ENCODE results near the gene SNAI3. TPM values are rescaled to one million over a fixed set of nuclear protein-coding genes. Genes with fewer than 3 reads are reported as not detected.
A peak's percentile ranks its signal among the peaks of the same experiment; 100 is the strongest.

The SNAI3 gene
- total and polyA plus RNA-seq, 2 donors (not counting 1 experiment from before 2014, with no cell fraction given): 6.5 to 8.8 TPM

DNA sequence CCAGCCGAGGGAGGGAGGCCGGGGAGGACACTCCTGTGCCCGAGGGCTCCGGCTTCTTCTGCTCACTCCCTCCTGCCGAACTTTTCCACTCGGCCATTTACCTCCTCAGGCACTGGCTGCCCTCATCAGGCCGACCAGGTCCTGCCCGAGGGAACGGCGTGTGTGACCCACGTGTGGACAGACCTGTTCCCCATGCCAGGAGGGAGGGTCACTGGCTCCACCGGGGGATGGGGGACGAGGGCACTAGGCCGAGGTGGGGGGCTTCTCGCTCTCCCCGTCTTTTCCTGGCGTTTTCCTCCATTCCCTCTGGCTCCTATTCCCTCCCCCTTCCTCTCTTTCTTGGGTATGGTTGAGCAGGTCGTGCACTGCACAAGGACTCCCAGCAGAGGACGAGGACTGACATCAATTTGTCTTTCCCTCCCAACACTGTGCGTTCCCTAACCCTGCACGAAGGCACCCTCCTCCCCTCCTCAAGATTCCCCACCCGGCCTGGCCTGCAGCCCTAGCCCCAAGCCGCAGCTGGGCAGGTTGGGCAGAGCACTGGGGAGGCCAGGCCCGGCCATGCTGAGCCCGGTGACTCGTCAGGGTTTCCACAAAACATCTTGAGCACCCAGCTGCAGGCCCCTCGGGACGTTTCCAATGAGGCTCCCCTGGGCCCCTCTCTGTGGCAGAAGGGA is 51.2 kb downstream of the SNAI3 start:
- Histone ChIP-seq H3K4me3 (ENCODE audit: control extremely low read depth in 1 of 5, extremely low read depth in 1 of 5, insufficient read depth in 1 of 5, low read depth in 2 of 5, low read length in 4 of 5) (peak overlapping the region in 4 of 5 experiments; percentile 62 to 78 (median 68)), H3K79me2 (ENCODE audit: control insufficient read depth, insufficient read depth, low read length) (peaks cover 9% of the 10 kb centered on the region), H3K4me1 (ENCODE audit: control insufficient read depth in 2 of 2, insufficient read depth in 2 of 2, low read length in 2 of 2) (peaks cover 51 to 70% of the 10 kb centered on the region in 2 donors), H3K36me3 (replicated peaks in 1 of 2; ENCODE audit: control extremely low read depth in 1 of 2, control insufficient read depth in 1 of 2, extremely low read depth in 1 of 2, insufficient read depth in 2 of 2, low read length in 1 of 2) (peaks cover 0 to 20% of the 10 kb centered on the region in 2 experiments), H3K4me2 (replicated peaks; ENCODE audit: low read depth, low read length, poor library complexity, severe bottlenecking) (peak overlapping the region; percentile 95), H4K20me1 (ENCODE audit: control insufficient read depth, insufficient read depth, low read length, poor library complexity, severe bottlenecking) (peaks cover 36% of the 10 kb centered on the region), H3K27me3 (replicated peaks in 1 of 4; ENCODE audit: control extremely low read depth in 1 of 4, control insufficient read depth in 3 of 4, insufficient read depth in 4 of 4, low read length in 3 of 4) (peaks cover 0 to 8% (median 0%) of the 10 kb centered on the region in 4 experiments), H3K27ac (ENCODE audit: low read length in 2 of 2) (peak overlapping the region; percentile 81 to 87), H2AFZ (ENCODE audit: insufficient read depth, low read depth, low read length, poor library complexity, severe bottlenecking) (peak overlapping the region; percentile 61), H3K9me3 (ENCODE audit: control extremely low read depth in 1 of 3, control insufficient read depth in 2 of 3, insufficient read depth in 1 of 3, low read length in 2 of 3) (peaks cover 0 to 26% (median 0%) of the 10 kb centered on the region in 3 donors), H3K9ac (ENCODE audit: low read length) (peak overlapping the region; percentile 67)
- DNase-seq: peak; percentile 55
- ChIA-PET POLR2A (interaction anchor here (0.7 to 2.4 kb wide), 4 partner anchors 10 to 111 kb away, joined by 3 to 16 read pairs (median 3); no protein-coding TSS in a partner anchor), CTCF (interaction anchor here (0.7 kb wide), 1 partner anchor 50 kb away, joined by 4 read pairs; no protein-coding TSS in a partner anchor)
- H3K9me3 Mint-ChIP-seq (ENCODE audit: insufficient read depth): no peaks in the 10 kb centered on the region
- WGBS (ENCODE audit: insufficient coverage): 29% methylated on average over 20 of the region's 28 CpGs
- peaks cover 59% of the 10 kb centered on the region for H3K4me1 Mint-ChIP-seq
- H3K4me3 Mint-ChIP-seq: peak overlapping the region; percentile 85
- H3K27ac Mint-ChIP-seq: peak overlapping the region; percentile 85
- TF ChIP-seq EZH2 (IDR thresholded peaks at IDR 0.05; ENCODE audit: borderline replicate concordance, insufficient read depth, low read depth, low read length, poor library complexity, severe bottlenecking) (no peak), CTCF (IDR thresholded peaks at IDR 0.05) (no peak)
- intact Hi-C loops (cut with micrococcal nuclease): loop anchor here (1.0 to 10.0 kb wide), 8 partner anchors 16 to 183 kb away; partner anchors contain the start of genes CYBA, MVD, PIEZO1 and SNAI3
- no peak for ATAC-seq (ENCODE audit: low read depth)
- no peaks in the 10 kb centered on the region for H3K27me3 Mint-ChIP-seq

Data from B cell (primary cell).